ENCODE measurements around the gene PNCK.
A peak's percentile ranks its signal among the peaks of the same experiment; 100 is the strongest.

Gene PNCK

GRCh38 chrX:153657161-153657560 is 16.5 kb downstream of the PNCK start:
- no peak for DNase-seq

- DNase-seq, result no peak
These were observed 20.1 kb downstream of the PNCK start for GRCh38 chrX:153653556-153653955.

- DNase-seq, result no peak
These were observed 22.0 kb downstream of the PNCK start for GRCh38 chrX:153651540-153652079.

- no peak for DNase-seq
These were observed 22.7 kb downstream of the PNCK start for GRCh38 chrX:153650959-153651358.

- no peak for DNase-seq
These were observed 23.5 kb downstream of the PNCK start for GRCh38 chrX:153649915-153650782.

GRCh38 chrX:153649178-153649914 is 24.3 kb downstream of the PNCK start:
- DNase-seq, result peak; percentile 40

GRCh38 chrX:153648358-153649177 is 25.0 kb downstream of the PNCK start:
- DNase-seq, result no peak

GRCh38 chrX:153647461-153648357 is 25.9 kb downstream of the PNCK start:
- no peak for DNase-seq

GRCh38 chrX:153646620-153647373 is 26.8 kb downstream of the PNCK start, which contains the start of gene DUSP9:
Gene DUSP9 (plus strand): TSS chrX:153647203. CDS start chrX:153647954, 751 bp downstream.
- no peak for DNase-seq

GRCh38 chrX:153645921-153646488 is 27.6 kb downstream of the PNCK start:
- DNase-seq, result no peak

GRCh38 chrX:153645151-153645550 is 28.5 kb downstream of the PNCK start:
- no peak for DNase-seq

GRCh38 chrX:153644356-153645125 is 29.1 kb downstream of the PNCK start:
- DNase-seq, result no peak

- no peak for DNase-seq
These were observed 29.9 kb downstream of the PNCK start for GRCh38 chrX:153643431-153644351.

- no peak for DNase-seq
These were observed 30.8 kb downstream of the PNCK start for GRCh38 chrX:153642655-153643430.

- no peak for DNase-seq
These were observed 31.5 kb downstream of the PNCK start for GRCh38 chrX:153642051-153642654.

- DNase-seq, result no peak
These were observed 32.0 kb downstream of the PNCK start for GRCh38 chrX:153641627-153642026.
